ENCODE data around the gene AFF2. TPM values are rescaled to one million over a fixed set of nuclear protein-coding genes. Genes with fewer than 3 reads are reported as not detected.

The AFF2 gene
- total and polyA plus RNA-seq, 2 donors from 2014 or later: 0.09 to 5.7 TPM

- peak in 1 of 5 donors; percentile 13 for DNase-seq
- H3K27ac ChIP-seq (ENCODE audit: low read depth in 2 of 2, low read length in 2 of 2): no peak overlapping the region
- H3K27me3 ChIP-seq (ENCODE audit: control insufficient read depth, insufficient read depth, low read length): no peaks in the 10 kb centered on the region
- H3K9ac ChIP-seq (ENCODE audit: low read length in 3 of 3): no peak overlapping the region
- no peaks in the 10 kb centered on the region for H3K36me3 ChIP-seq (ENCODE audit: control insufficient read depth in 2 of 3, insufficient read depth in 3 of 3, low read length in 3 of 3)
- no peaks in the 10 kb centered on the region for H3K9me3 ChIP-seq (ENCODE audit: control insufficient read depth in 2 of 3, insufficient read depth in 1 of 3, low read length in 3 of 3)
- no peak for TF ChIP-seq CTCF (IDR thresholded peaks at IDR 0.05; ENCODE audit: borderline replicate concordance, extremely low read depth, insufficient read depth)
- intact Hi-C loops (cut with DNase I): no loop called here
- no peaks in the 10 kb centered on the region for H3K4me1 ChIP-seq (ENCODE audit: control insufficient read depth in 2 of 3, insufficient read depth in 2 of 3, low read depth in 1 of 3, low read length in 3 of 3)
- FAIRE-seq: no peak
- no peak overlapping the region for H3K4me3 ChIP-seq (ENCODE audit: low read length in 3 of 3)
Measured at GRCh38 chrX:148613636-148614035, 113.2 kb downstream of the AFF2 start.

- Histone ChIP-seq H3K27me3 (ENCODE audit: control insufficient read depth, insufficient read depth, low read length) (no peaks in the 10 kb centered on the region), H3K36me3 (ENCODE audit: control insufficient read depth in 2 of 3, insufficient read depth in 3 of 3, low read length in 3 of 3) (no peaks in the 10 kb centered on the region), H3K4me1 (ENCODE audit: control insufficient read depth in 2 of 3, insufficient read depth in 2 of 3, low read depth in 1 of 3, low read length in 3 of 3) (no peaks in the 10 kb centered on the region), H3K4me3 (ENCODE audit: low read length in 3 of 3) (no peak overlapping the region), H3K27ac (ENCODE audit: low read depth in 2 of 2, low read length in 2 of 2) (no peak overlapping the region), H3K9ac (ENCODE audit: low read length in 3 of 3) (no peak overlapping the region), H3K9me3 (ENCODE audit: control insufficient read depth in 2 of 3, insufficient read depth in 1 of 3, low read length in 3 of 3) (no peaks in the 10 kb centered on the region)
- no peak for FAIRE-seq
- DNase-seq: no peak
- intact Hi-C loops (cut with DNase I): no loop called here
- no peak for TF ChIP-seq CTCF (IDR thresholded peaks at IDR 0.05; ENCODE audit: borderline replicate concordance, extremely low read depth, insufficient read depth)
Measured at GRCh38 chrX:148615491-148615890, 115.1 kb downstream of the AFF2 start.

GRCh38 chrX:148618470-148619445 is 118.3 kb downstream of the AFF2 start:
- Histone ChIP-seq H3K9ac (ENCODE audit: low read length in 3 of 3) (no peak overlapping the region), H3K4me3 (ENCODE audit: low read length in 3 of 3) (no peak overlapping the region), H3K27ac (ENCODE audit: low read depth in 2 of 2, low read length in 2 of 2) (no peak overlapping the region), H3K27me3 (ENCODE audit: control insufficient read depth, insufficient read depth, low read length) (no peaks in the 10 kb centered on the region), H3K9me3 (ENCODE audit: control insufficient read depth in 2 of 3, insufficient read depth in 1 of 3, low read length in 3 of 3) (no peaks in the 10 kb centered on the region), H3K4me1 (ENCODE audit: control insufficient read depth in 2 of 3, insufficient read depth in 2 of 3, low read depth in 1 of 3, low read length in 3 of 3) (no peaks in the 10 kb centered on the region), H3K36me3 (ENCODE audit: control insufficient read depth in 2 of 3, insufficient read depth in 3 of 3, low read length in 3 of 3) (no peaks in the 10 kb centered on the region)
- intact Hi-C loops (cut with DNase I): no loop called here
- no peak for FAIRE-seq
- no peak for TF ChIP-seq CTCF (IDR thresholded peaks at IDR 0.05; ENCODE audit: borderline replicate concordance, extremely low read depth, insufficient read depth)
- no peak for DNase-seq
